GM18511 (cell line): ENCODE data around the gene IL17RA.
A peak's percentile ranks its signal among the peaks of the same experiment; 100 is the strongest.
"Not testable (repeated sequence)": the region's sequence is repeated elsewhere in the genome, so short reads cannot be mapped to it uniquely, and the experiment has no call there.

Experiments used
- ATAC-seq: cut with Tn5 transposase; IDR thresholded peaks from one replicate; pipeline ENCODE4 v1.9.1; 2021; ENCODE audit warnings: mild to moderate bottlenecking, moderate library complexity; ENCODE audit not compliant: unreplicated experiment

The IL17RA gene

GRCh38 chr22:17084554-17085276 is at the start of gene IL17RA:
Gene IL17RA, plus strand, starts transcription at chr22:17085000. Its CDS starts 92 bp downstream, at chr22:17085092.
- ATAC-seq, result peak; percentile 92

GRCh38 chr22:17035246-17035645 is 49.6 kb upstream of the IL17RA start:
- no peak for ATAC-seq

GRCh38 chr22:17035976-17036841 is 48.6 kb upstream of the IL17RA start:
- ATAC-seq, result not testable (repeated sequence)

- ATAC-seq, result not testable (repeated sequence)
Observed at GRCh38 chr22:17036842-17037711, 47.7 kb upstream of the IL17RA start.

GRCh38 chr22:17043521-17043920 is 41.3 kb upstream of the IL17RA start:
- ATAC-seq, result no peak

- no peak for ATAC-seq
Observed at GRCh38 chr22:17046566-17047348, 38.0 kb upstream of the IL17RA start.

GRCh38 chr22:17047656-17048055 is 37.1 kb upstream of the IL17RA start:
- no peak for ATAC-seq

- ATAC-seq, result no peak
Observed at GRCh38 chr22:17056058-17056457, 28.7 kb upstream of the IL17RA start.

- ATAC-seq, result no peak
Observed at GRCh38 chr22:17056807-17057206, 28.0 kb upstream of the IL17RA start.

GRCh38 chr22:17057959-17058814 is 26.6 kb upstream of the IL17RA start:
- ATAC-seq, result peak; percentile 48

- ATAC-seq, result no peak
Observed at GRCh38 chr22:17060126-17060525, 24.7 kb upstream of the IL17RA start.

- no peak for ATAC-seq
Observed at GRCh38 chr22:17063411-17064106, 21.2 kb upstream of the IL17RA start.

- ATAC-seq, result no peak
Observed at GRCh38 chr22:17064498-17065100, 20.2 kb upstream of the IL17RA start.

GRCh38 chr22:17065433-17065832 is 19.4 kb upstream of the IL17RA start:
- no peak for ATAC-seq

- no peak for ATAC-seq
Observed at GRCh38 chr22:17072877-17073276, 11.9 kb upstream of the IL17RA start.

- ATAC-seq, result no peak
Observed at GRCh38 chr22:17074648-17075002, 10.2 kb upstream of the IL17RA start.

- ATAC-seq, result no peak
Observed at GRCh38 chr22:17077255-17077654, 7.5 kb upstream of the IL17RA start.

- ATAC-seq, result no peak
Observed at GRCh38 chr22:17079572-17079971, 5.2 kb upstream of the IL17RA start.
